ENCODE measurements around the gene GORASP1.
"Not testable (repeated sequence)": the region's sequence is repeated elsewhere in the genome, so short reads cannot be mapped to it uniquely, and the experiment has no call there.

The GORASP1 gene

DNA sequence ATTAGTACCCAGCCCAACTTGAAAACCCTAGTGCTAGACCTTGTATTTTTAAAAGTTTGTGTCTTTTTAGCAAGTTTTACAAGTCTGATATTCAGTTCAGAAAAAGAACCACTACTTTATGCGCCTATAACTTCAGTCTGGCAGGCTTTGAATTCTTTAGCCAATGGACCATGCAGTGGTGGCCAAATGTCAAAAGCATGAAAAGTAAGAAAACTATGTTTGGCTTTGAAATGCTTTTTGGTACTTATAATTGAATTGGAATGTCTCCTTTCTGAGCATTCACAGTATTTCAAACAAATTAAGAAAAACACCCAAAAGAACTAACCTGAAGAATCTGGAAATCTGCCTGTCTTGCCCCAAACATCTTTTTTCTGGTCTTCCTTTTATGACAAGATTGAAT lies 42.8 kb downstream of the GORASP1 start:
- Histone ChIP-seq H3K9me3 (no peaks in the 10 kb centered on the region), H3K4me1 (no peaks in the 10 kb centered on the region), H3K4me3 (ENCODE audit: low read depth, low read length) (no peak overlapping the region), H3K27me3 (no peaks in the 10 kb centered on the region), H3K36me3 (no peaks in the 10 kb centered on the region)
- no peak for DNase-seq
- TF ChIP-seq, protein P1, sequence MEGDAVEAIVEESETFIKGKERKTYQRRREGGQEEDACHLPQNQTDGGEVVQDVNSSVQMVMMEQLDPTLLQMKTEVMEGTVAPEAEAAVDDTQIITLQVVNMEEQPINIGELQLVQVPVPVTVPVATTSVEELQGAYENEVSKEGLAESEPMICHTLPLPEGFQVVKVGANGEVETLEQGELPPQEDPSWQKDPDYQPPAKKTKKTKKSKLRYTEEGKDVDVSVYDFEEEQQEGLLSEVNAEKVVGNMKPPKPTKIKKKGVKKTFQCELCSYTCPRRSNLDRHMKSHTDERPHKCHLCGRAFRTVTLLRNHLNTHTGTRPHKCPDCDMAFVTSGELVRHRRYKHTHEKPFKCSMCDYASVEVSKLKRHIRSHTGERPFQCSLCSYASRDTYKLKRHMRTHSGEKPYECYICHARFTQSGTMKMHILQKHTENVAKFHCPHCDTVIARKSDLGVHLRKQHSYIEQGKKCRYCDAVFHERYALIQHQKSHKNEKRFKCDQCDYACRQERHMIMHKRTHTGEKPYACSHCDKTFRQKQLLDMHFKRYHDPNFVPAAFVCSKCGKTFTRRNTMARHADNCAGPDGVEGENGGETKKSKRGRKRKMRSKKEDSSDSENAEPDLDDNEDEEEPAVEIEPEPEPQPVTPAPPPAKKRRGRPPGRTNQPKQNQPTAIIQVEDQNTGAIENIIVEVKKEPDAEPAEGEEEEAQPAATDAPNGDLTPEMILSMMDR (IDR thresholded peaks at IDR 0.05; ENCODE audit: low read depth, low read length): no peak

DNA sequence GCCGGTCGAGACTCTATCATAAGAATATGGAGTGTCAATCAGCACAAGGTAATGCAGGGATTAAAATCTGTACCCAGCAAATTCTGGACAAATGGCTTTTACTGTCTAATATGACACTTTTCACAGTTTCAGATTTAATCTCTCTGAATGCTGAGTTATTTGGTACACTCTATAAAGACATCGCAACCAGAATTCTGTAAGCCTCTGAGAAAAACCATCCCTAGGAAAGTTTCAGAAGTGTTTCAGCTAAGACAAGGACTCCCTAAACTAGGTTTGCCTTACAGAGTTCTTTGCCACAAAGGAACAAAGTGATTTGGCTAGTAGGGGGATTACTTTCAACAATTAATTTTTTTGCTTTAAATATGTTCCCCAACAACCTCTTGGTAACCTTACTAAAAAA lies 44.3 kb downstream of the GORASP1 start:
- no peaks in the 10 kb centered on the region for H3K4me1 ChIP-seq
- no peak for DNase-seq
- H3K4me3 ChIP-seq (ENCODE audit: low read depth, low read length): no peak overlapping the region
- no peaks in the 10 kb centered on the region for H3K36me3 ChIP-seq
- no peaks in the 10 kb centered on the region for H3K9me3 ChIP-seq
- TF ChIP-seq, protein P1 (IDR thresholded peaks at IDR 0.05; ENCODE audit: low read depth, low read length): no peak
- no peaks in the 10 kb centered on the region for H3K27me3 ChIP-seq

DNA sequence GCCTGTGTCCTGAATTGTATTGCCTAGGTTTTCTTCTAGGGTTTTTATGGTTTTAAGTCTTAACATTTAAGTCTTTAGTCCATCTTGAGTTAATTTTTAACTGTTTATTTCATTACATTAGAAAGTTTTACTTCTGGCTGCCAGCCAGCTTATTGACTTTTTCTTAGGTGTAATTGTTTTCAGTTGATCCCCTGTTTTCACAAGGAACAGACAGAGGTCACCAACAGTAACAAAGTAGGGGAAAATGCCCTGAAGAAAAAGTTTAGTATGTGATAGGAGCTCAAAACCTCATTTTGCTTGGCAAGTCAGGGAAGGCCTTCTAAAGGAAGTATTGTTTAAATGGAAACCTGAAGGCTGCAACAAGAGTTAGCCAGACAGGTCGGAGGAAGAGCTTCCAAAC lies 45.2 kb downstream of the GORASP1 start:
- Histone ChIP-seq H3K9me3 (no peaks in the 10 kb centered on the region), H3K4me3 (ENCODE audit: low read depth, low read length) (no peak overlapping the region), H3K27me3 (no peaks in the 10 kb centered on the region), H3K36me3 (no peaks in the 10 kb centered on the region), H3K4me1 (no peaks in the 10 kb centered on the region)
- no peak for DNase-seq
- TF ChIP-seq, protein P1 (IDR thresholded peaks at IDR 0.05; ENCODE audit: low read depth, low read length): no peak

DNA sequence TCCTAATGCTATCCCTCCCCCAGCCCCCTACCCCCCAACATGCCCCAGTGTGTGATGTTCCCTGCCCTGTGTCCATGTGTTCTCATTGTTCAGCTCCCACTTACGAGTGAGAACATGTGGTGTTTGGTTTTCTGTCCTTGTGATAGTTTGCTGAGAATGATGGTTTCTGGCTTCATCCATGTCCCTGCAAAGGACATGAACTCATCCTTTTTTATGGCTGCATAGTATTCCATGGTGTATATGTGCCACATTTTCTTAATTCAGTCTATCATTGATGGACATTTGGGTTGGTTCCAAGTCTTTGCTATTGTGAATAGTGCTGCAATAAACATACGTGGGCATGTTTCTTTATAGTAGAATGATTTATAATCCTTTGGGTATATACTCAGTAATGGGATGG lies 46.2 kb downstream of the GORASP1 start:
- H3K9me3 ChIP-seq; DNase-seq; H3K27me3 ChIP-seq; H3K4me3 ChIP-seq (ENCODE audit: low read depth, low read length); H3K36me3 ChIP-seq; H3K4me1 ChIP-seq: not testable (repeated sequence)

DNA sequence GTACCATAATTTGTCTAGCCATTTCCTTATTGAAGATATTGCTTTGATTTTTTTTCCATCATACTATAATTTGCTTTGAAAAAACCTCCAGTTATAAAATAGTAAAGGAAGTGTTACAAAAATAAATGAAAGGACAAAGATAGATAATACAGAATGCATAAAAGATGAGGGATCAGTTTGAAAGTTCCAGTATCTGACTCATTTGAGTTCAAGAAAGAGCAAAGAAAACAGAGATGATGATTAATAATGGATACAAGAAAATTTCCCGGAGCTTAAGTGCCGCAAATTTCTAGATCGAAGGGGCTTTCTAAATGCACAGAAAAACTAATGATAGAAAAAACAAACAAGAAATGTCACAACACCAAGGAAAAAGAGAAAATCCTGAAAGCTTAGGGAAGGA lies 51.3 kb downstream of the GORASP1 start:
- Histone ChIP-seq H3K9me3 (no peaks in the 10 kb centered on the region), H3K4me1 (no peaks in the 10 kb centered on the region), H3K4me3 (ENCODE audit: low read depth, low read length) (no peak overlapping the region), H3K36me3 (no peaks in the 10 kb centered on the region), H3K27me3 (no peaks in the 10 kb centered on the region)
- DNase-seq: no peak
- TF ChIP-seq, protein P1 (IDR thresholded peaks at IDR 0.05; ENCODE audit: low read depth, low read length): no peak

DNA sequence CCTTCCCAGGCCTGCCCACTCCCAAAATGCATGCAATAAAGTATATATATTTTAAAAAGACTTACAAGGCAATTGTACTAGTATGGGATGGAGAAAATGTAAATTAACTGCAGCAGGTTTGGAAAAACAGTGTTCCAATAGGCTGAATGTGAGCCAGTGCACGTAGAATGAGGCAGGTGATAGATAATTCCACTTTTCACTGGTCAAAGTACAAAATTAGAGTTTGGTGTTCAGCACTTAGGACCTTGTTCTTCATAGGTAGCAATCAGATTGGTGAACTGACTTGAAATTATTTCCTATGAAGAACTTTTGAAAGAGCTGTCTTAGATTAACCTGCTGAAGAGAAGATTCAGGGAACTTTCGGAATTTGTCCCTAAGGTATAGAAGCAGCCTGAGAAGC lies 53.7 kb downstream of the GORASP1 start:
- Histone ChIP-seq H3K36me3 (no peaks in the 10 kb centered on the region), H3K4me1 (no peaks in the 10 kb centered on the region), H3K9me3 (no peaks in the 10 kb centered on the region), H3K27me3 (no peaks in the 10 kb centered on the region), H3K4me3 (ENCODE audit: low read depth, low read length) (no peak overlapping the region)
- no peak for DNase-seq
- TF ChIP-seq, protein P1 (IDR thresholded peaks at IDR 0.05; ENCODE audit: low read depth, low read length): no peak

DNA sequence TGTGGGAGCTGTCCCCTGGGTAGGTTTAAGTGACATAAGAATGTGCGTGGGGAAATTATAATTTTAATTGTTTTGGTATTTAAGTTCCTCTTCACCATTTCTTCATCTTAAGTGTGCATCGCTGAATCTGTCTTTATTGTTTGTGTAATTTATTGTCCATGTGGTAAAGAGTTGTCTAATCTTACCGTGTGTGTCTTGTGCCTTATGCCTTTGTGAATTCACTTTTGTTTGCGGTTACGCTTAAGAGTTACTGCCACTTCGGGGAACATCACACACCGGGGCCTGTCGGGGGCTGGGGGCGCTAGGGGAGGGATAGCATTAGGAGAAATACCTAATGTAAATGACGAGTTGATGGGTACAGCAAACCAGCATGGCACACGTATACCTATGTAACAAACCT lies 54.8 kb downstream of the GORASP1 start:
- Histone ChIP-seq H3K27me3 (no peaks in the 10 kb centered on the region), H3K9me3 (no peaks in the 10 kb centered on the region), H3K4me3 (ENCODE audit: low read depth, low read length) (peak overlapping the region; percentile 69), H3K4me1 (no peaks in the 10 kb centered on the region), H3K36me3 (no peaks in the 10 kb centered on the region)
- no peak for DNase-seq
- TF ChIP-seq, protein P1 (IDR thresholded peaks at IDR 0.05; ENCODE audit: low read depth, low read length): no peak

Measured in BE2C (cell line).